ENCODE measurements around the gene SNX5.

The SNX5 gene

DNA sequence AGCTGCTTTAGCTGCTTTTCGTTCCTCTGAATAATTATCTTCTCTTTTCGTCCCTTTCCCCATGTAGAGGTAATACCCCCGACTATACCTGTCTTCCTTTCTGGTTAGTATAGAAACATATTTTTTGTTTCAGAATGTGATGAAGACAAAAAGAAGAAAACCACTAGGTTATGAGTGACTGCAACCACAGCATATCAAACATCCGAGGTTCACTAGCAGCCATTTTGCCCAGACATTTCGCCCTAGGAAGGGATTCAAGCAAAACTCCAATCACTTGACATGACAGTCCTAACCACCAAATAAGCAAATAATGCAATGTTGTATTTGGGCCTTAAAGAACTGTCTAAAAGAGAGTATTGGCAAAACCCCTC, 9.4 kb downstream of the SNX5 start:
- no peak for DNase-seq

DNA sequence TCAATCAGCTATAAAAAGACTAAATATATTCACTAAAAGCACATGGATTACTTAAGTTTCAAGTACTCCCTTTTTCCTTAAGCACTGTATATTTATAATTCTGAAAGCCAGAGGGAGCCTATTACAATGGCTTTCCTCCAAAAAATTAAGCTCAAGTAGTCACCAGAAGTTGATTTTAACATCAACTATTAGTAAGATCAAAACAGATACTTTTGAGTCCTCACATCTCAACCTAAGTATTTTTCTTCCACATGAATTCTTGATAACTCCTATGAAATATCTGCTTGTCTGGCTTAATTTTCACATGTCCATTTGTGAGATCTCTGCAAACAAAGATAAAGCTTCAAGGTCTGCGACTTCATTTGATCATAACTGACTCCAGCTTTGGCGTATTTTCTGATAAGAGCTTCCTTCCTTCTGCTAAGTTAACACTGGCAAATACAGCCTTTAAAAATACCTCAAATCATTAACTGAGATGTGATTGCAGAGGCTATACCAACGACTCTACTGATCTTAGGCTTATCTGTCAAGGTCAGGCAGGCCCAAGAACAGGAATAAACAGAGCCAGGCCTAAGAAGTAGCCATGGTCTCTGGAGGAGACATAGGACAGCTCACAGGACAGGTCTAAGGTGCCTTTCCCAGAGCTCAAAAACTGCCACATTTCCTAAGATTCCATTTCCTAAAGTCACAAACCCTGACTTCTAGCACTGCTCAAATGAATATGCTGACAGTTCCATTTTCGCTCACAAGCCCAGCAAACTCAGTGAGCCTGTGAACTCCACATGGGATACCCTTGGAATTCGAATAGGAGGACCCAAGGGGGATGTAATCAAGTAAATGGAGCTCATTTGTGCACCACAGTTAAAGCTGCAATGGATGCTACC, 10.0 kb downstream of the SNX5 start:
- no peak for DNase-seq

DNA sequence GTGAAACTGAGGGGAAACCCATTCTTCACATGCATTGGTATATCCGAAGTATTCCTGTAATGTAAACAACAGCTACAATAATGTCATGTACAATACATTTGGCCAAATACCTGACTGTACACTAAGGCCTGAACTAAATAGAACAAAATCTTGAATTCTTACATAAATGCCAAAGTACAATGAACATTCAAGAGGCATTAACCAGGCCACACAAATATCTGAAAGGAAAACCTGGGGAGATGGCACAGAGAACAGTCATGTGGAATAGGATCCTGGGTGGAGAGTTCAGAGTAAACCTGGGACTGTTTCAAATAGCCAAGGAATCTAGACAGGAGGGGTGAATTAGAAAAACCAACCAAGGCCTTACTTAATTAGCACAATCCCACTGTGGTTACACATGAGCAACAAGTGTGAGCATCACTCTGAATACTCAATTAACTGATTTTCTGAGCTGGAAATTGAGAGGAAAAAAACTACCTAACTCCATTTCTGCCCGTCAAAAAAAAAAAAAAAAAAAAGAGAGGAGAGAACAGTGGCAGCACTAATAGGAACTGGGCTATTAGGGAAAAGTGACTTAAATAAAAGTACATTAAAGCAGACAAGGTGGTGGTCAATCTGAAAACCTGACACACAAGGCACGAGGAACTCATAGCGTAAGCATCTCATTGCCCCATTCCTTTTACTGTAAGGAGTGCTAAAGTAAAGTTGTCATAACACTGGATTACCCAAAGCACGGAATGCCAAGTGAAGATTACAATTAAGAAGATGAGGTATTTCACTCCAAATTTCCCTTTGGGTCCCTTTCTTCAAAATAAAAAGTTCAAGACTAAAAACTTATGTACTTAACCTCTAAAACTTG, 10.9 kb downstream of the SNX5 start:
- DNase-seq, result no peak

DNA sequence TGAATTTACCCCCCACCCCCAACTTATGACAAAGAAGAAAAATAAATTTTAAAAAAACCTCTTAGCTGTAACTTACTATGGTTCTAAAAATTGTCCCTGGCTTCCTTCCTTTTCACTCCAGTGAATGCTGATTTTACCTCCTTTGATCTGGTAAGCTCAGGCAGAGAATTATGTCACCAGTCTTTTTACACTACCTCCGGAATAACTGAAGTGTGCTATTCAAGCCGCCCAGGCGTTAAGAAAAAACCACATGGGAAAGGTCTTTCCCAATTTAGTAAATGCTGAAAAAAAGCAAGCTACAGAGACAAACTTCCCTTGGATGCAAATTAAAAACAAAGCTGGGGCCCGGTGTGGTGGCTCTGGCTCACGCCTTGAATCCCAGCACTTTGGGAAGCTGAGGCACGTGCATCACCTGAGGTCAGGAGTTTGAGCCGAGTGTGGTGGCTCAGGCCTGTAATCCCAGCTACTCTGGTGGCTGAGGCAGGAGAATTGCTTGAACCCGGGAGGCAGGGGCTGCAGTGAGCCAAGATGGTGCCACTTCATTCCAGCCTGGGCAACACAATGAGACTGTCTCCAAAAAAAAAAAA, 12.4 kb downstream of the SNX5 start:
- DNase-seq, result no peak

DNA sequence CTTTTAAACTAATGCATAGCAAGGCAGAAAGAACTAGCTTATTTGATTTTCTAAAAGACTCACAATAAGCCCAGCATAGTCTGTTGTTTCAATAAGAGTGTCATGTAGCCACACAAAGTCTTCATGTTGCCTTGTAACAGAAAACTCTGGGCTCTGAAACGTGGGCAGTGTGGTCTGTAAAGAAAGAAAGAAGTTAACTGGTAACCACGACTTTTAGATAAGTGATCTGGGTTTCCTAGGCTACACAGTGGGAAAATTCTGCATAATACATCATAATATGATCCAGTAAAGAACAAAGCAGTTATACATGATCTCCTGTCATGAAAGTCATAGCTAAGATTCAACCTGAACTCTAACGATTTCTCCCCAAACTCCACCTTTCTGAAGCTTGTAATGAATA, 13.3 kb downstream of the SNX5 start:
- no peak for DNase-seq

DNA sequence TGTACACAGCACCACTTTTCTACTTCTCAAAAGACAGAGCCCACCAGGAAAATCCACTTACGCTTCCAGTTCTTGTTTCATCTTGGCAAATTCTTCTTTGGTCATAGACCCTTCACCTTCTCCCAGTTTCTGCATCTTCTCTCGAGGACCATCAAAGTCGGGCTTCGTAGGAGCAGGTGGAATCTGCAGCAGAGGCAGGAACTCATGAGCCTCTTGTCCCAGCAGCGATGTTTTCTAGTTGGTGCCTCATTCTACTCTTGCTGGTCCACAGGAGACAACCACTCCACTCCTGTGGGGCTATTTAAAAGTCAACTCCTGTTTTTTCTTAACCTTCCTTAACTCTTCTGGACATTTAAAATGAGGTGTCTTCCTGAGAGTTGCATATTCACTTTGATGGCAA, 14.7 kb downstream of the SNX5 start:
- no peak for DNase-seq

DNA sequence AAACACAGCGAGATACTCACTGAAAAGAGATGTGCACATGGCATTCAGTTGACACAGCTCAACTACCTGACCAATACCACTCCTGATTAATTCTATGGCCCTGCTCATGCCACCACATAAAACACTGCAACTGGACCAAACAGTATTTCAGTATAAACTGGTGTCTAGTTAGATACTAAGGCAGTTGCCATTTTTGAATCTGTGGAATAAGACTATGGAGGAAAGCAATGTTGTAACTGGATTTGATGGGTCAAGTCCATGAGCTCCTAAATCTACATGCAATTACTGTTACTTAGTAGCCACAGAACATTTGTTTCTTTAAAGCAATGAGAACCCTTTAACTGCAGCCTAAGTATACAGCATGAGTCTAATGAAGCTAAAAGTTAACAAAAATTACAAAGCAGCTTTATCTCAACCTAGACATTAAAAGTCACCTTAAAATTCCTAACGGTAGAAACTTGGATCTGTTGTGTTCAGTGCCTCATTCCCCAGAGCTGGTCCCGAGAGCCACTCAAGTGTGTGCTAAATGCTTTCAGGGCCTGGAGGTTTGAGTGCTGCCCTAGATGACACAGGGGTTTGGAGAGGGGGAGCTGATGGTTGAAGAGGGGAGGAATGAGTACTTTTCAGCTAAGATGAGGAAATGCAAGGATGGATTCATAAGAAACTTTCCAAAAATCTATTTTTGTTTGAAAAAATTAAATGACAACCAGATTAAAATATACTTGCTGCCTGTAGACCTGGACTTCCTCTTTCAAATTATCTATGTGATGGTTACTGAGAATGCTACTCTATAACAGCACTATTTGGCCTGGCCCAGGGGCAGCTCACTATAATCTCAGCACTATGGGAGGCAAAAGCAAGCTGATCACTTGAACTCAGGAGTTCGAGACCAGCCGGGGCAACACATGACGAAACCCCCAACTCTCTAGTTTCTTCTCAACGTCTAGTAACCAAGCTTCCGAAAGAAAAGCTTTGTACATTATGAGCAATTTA, 15.6 kb downstream of the SNX5 start:
- no peak for DNase-seq

DNA sequence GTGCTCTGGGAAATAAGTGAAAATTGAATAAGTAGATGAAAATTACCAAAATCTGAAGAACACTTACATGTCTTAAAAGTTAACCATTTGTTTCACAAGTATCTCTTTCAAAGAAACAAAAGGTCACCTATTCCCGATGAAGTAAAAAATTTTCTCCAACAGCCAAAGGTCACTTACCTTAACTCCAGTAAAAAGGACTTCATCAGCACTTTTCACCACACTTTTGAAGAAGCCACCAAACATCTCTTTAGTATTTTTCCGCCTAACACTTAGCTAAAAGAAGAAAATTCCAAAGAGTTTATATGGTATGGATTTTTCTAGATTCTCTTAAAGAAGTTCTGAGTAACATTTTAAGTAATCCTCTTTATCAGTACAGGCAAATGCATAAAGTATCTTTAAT, 17.3 kb downstream of the SNX5 start:
- no peak for DNase-seq

DNA sequence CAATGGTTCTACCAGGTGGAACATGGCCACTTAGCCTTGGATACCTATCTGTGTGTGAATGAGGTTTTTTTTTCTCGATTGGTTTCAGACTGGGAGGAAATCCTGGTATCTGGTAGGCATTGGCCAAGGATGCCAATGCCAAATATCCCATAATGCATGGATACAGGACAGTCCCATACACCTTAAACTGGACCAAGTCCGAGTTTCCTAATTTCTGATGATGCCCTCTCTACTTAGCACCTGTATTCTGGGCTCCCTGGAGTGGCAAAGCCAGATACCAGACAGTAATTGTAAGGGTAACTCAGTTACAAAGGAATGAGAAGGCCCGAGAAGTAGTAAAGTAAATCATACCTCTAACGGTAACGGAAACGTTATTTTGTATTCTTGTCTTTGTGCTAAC, 17.9 kb downstream of the SNX5 start:
- no peak for DNase-seq

DNA sequence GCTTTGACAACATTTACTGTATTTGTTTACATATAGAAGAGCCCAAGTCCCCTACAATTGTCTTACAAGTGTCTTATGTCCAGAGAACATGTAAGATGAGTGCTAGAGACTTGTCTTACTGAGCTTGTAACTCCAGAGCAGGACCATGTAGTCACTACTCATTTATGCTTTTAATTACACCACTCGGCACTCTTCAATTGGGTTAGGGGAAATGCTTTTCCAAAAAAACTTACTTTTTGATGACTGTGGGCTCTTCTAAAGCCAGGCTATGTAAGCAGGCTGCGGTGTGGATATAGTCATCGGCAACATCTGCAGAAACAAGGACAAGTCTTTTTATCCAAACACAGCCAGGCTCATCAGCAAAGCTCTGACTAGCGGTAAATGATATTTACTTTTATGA, 18.7 kb downstream of the SNX5 start:
- no peak for DNase-seq

DNA sequence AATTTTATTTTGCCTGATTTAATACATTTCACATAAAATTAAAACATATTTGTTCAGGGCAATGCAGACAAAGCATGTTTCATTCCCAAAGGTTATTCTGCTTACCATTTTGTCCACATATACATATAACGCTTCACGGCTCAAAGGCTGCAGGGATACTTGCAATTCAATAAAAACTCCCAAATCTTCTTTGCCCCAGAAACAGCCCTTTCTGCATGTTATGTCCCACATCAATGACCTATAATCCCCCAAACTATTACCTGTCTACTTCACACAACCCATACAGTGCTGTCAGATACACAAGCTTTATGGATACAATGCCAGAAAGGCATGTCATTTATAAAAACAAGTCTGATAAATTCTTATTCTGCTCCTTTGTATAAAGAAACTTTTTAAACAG, 20.2 kb downstream of the SNX5 start:
- no peak for DNase-seq

DNA sequence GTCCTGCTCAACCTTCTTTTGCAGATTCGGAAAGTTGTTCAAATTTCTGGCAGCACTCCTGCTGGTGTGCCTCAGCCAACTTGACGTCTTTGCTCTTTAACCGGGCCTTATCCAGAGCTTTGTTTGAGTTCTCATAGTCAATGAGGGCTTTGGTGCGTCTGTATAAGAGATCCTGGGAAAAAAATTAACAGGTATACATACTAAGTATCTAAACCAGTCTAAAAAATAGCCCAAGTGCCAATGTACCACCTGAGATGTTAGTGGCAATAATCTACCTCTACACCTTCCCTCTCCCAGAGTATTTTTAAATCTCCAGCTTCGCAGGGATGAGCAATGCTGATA, 21.1 kb downstream of the SNX5 start:
- no peak for DNase-seq

DNA sequence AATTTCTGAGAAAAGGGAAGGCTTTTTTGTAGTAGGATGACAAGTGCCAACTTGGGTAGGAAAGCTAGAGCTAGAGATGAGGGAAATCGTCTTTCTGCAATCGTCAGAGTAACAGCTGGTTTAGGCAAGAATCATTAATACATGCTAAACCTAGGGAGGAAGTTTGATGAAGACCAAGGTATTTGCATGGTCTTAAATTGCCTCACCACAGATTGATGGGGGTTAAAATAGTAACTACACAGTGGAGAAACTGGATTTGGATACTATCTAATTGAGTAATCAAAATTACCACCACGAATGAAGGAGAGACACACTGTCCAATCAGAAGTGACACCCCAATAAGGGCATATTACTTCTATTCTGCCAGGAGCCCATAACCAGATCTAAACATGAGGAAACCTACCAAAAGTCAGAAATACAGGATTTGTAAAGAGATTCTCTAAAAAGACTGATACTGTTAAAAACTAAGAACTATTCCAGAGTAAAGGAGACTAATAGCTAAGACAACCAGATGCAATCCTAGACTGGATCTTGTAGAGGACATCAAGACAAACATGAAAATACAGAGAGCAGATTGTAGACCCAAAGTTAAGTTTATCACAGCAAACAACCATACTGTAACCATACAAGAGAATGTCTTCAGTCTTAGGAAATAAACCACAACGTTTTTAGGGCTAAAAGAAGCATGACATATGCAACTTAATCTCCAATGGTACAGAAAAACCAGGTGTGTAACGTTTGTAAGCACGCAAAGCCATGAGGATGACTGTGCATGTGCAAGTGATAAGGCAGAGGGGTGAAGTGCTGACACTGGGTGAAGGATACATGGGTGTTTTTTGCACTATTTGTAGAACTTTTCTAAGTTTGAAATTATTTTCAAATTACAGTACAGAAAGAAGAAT, 21.8 kb downstream of the SNX5 start:
- no peak for DNase-seq

DNA sequence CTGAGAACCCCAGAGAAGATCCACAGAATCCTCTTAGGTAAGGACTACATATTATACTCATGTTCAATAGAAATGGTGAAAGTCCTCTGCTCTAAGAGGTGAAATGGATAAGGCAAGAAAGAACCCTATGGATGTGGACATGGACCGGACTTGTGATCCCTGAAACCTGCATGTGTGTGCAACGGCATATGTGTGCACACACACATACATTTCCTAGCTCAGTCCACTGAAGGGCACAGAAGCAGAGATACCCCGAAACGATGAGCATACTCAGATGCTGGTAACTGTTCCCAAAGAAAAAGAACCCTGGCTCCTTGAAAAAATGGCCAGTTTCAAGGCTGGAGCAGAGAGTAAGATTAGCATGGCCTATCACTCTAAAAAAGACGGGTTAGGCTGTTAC, 22.6 kb downstream of the SNX5 start:
- DNase-seq, result no peak

DNA sequence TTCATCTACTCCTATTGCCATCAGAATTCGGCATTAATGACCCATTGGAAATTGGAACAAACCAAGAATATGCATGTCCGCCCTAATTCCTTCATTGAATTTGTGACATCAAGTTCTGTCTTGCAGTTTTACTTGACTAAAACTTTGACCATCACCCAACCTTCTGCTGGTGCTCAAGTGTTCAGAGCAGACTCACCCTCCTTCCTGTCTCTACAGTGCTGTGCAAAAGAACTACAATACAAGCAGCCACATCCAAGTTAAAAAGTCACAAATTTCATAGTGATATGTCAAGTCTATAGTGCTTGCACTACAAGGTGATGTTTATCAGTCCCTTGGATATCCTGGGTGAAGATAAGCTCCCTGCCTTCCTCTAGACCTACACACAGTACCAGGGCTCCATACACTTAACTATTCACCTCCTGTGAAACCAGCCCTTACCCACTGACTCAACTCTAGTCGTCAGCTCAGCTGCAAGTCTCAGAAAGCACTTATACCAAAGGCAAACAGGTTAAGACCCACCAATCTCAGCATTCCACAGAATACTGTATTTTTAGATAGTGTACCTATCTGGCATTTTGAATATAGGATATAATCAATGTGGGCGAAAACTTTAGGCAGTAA, 23.6 kb downstream of the SNX5 start:
- DNase-seq, result no peak

DNA sequence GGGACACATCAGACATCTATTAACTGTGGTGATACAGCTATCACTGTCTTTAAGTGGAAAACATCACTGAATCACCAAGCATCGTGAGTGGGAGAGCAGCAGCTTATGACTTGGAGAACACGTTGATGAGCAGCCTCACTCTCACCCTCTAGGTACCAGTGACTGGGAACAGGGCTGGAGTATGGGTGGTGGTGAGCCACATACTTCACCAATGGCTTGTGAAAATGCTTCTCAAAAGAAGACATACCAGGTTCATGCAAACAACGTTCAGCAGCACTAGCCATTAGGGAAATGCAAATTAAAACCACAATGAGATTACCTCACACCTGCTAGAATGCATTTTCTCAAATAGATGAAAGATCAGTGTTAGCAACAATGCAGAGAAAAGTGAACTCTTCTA, 25.3 kb downstream of the SNX5 start:
- DNase-seq, result no peak

DNA sequence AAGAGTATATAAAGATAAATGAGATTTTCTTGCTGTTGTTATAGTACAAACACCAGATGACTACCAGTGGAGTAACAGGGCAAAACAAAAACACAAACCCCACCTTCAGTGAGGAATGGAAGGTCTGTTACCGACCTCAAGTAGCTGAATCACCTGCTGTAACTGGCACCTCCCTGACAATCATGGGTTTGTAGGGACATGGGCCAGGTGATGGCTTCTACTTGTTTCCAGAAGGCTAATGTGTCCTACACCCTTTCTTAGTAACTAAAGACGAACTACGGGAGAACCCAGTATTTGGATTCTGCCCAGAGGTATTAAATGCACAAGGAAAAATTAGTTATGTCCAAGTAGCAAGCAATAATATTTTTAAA, 26.8 kb downstream of the SNX5 start:
- no peak for DNase-seq

DNA sequence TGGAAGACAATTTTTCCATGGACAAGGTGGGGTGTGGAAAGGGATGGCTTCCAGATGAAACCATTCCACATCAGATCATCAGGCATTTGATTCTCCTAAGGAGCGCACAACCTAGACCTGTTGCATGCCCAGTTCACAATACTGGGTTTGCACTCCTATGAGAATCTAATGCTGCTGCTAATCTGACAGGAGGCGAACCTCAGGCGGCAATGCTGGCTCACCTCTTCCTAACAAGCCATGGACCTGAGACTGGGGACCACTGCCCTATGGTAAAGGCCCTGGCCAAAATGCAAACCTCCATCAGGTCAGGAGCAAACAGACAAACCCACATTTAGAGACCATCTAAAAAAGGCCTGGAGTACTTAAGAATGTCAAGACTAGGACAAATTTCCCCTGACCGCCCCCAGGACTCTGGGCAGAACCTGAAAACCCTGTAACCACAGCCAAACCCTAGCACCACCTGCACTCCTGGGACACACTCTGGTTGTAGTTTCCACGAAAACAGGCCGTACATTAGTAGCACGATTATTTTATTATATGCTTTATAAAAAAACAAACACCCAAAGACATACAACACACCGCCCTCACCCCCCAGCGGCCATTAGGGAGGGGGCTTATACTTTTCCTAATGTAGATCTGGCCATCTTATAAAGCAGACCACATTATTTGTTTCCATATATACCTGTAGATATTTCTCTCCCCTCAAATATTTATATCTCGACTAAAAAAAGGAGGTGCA, 27.3 kb downstream of the SNX5 start:
- no peak for DNase-seq

DNA sequence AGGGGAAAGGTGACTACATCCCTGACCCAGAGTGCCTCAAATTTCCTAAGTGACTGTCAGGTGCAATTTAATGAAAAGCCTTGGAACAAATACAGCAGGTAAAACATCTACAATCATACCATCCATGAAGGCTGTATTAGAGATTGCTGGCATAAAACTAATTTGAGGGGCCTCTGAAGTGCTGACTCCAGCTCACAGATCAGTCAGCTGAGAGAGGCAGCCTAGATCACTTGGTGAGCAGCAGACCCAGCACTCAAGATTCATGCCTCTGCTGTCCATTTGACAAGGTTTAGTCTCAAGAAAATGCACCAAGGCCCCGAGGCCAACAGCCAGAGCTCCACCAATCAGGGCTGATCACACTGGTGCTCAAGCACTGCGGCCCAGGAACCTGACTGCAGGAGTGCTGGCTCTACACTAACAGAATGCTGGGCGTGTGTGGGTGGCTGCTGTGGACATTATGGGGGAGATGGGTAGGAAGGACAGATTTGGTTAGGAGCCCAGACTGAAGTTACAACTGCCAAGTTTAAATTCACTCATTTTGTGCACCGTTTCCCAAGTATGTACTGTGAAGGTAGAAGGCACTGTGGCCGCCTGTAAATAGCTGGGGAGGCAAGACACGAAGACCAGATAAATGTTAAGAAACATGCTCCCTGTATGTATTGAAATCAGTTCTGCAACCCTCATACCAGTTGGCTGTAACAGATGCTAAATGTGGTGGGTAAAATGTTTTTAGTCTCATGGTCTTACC, 28.2 kb downstream of the SNX5 start:
- no peak for DNase-seq

Measured in COR-L47 (cell line).